ENCODE results near the gene KLHL41.

GRCh38 chr2:169495310-169495928 is 14.1 kb upstream of the KLHL41 start:
- TF ChIP-seq GABPA (IDR thresholded peaks at IDR 0.05; ENCODE audit: low read depth) (no peak), CTCF (IDR thresholded peaks at IDR 0.05; ENCODE audit: insufficient read depth, low read length) (no peak)
